ENCODE measurements around the gene GALNT6.
"Not testable (repeated sequence)": the region's sequence is repeated elsewhere in the genome, so short reads cannot be mapped to it uniquely, and the experiment has no call there.

The GALNT6 gene

DNA sequence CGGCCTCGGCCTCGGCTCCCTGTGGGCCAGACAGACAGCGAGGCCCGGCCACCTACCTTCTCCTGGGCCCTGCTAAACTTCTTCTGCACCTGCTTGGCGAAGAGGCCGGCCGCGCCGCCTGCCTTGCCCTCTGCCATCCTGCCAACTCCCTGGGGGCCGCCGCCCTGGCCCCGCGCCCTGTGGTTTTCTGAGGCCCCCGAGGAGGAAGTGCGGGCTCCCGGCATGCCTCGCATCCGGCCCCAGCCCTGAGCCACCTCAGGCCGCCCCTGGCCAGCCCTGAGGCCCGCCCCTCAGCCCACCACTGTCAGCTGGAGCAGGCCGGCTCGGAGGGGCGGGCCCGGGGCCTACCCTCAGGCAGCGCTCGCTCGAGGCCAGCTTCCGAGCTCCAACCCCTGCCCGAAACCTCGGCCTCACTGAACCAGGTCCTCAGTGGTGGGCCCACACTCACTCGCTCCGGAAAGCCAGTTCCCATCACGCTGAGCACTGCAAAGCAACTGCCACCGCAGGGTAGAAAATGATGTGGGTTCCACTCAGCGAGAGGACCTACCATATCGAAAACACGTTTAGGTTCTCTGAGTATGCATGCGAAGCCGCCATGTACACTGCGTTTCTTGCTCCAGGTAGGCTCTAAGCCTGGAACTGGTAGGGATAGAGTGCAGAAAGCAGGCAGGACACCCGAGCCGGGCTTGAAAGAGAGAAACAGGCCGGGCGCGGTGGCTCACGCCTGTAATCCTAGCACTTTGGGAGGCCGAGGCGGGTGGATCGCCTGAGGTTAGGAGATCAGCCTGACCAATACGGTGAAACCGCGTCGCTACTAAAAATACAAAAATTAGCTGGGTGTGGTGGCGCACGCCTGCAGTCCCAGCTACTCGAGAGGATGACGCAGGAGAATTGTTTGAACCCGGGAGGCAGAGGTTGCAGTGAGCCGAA lies 67.0 kb downstream of the GALNT6 start, which contains the start of gene BIN2:
Gene BIN2 (minus strand): TSS at position 209 of the 930 bp plus-strand sequence. CDS start 72 bp downstream, at position 137.
- peak in 13 of 56 donors; percentile 2 to 27 (median 8) for DNase-seq

DNA sequence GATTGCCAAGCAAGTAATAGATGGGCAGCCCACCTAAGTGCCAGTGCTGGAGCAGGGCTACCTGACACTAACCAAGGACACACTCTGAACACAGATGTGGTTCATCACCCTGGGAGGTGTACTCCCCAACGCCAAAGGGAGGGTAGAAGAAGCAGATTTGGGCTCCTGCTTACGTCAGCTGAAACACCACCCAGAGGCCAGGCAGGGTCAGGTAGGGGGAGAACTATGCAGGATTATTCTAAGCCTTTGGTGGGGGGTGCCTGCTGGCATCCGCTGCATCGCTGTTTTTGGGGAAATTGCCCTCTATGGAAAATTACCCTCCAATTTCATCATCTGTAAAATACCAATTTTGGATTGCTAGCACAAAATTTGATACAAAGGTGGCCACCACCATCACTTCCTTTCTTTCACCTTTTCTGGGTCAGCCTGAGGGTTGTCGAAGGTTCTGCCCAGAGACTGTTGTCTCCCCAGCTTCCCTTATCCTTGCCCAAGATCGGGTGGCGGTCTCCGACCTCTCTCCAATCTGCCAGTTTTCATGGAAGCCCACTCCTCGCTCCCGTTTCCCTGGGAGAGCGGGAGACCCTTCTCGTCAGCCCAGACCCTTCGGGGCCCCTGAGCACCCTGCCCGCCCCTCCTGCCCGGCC lies 67.8 kb downstream of the GALNT6 start:
- no peak for DNase-seq

DNA sequence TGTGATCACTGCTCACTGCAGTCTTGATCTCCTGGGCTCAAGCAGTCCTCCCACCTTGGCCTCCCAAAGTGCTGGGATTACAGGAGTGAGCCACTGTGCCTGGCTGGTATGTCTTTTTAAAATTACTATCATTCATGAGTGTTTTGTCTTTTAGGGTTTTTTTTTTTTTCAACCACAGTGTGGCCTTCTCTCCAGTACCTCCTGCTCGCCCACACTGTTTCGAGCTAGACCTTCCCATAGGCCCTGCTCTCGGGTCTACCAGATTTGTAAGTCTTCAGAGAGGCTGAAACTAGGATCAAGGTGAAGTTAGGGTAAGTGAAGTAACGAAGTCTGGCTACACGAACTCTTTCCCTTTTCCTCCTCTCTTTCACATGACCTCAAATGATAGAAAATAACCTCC lies 68.8 kb downstream of the GALNT6 start:
- DNase-seq: no peak

DNA sequence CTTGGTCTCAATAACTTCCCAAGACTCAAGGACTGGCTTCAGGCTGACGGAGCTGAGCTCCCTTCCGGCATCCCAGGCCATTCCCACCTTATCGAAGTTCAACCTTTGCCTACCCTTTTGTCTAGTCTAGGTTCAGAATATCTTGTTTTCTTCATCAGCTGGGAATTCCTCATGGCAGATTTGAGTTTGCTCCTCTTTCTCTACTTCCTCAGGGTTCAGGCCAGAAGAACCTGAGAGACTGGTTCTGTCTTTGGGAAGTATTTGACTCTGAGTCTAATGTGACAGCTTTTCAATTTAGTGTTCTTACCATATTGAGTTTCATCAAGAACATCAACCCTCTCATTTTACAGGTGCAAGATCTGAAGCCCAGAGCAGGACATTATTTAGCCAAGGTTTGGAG lies 69.3 kb downstream of the GALNT6 start:
- DNase-seq: no peak

DNA sequence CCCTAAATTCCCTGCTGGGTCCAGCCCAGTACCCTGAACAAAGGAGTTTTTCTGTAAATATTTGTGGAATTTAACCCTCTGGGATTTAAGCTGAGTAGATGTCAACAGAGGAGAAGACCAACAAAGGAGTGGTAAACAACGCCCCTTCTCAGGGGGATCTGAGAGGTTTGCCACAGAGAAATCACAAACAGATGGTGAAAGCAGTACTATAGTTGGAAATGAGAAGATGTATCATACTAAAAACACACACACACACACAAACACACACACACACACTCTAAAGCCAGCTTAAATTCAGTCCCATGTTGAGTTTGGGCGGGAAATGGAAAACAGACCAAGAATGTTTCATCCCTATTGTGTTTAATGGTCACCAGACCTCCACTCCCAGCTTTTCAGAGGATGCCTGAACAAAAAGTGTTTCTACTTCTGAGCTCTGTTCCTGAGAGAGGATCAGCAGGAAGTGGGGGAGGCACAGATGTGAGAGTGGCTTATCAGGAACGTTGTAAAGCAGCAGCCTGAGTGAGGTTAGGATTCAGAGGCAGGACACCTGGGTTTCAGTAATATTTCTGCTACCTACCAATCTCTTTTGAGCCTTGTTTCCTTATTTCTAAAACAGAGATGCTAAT lies 70.4 kb downstream of the GALNT6 start:
- DNase-seq: no peak

DNA sequence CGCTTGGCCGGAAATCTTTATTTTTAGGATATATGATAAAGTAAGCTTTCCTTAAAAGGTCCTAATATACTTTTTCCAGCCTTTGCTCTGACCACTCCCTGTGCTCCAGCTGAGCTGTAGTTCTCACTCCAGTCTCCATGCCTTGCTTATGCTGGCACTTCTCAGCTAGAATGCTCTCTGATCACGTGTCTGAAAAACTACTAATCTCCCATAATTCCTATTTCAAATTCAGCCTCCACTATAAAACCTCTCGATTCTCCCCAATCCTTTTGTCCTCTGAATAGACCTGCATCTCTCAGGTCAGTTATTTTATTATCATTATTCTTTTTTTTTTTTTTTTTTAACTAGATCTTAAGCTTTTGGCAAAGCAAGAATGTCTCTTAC lies 70.9 kb downstream of the GALNT6 start:
- DNase-seq: no peak

DNA sequence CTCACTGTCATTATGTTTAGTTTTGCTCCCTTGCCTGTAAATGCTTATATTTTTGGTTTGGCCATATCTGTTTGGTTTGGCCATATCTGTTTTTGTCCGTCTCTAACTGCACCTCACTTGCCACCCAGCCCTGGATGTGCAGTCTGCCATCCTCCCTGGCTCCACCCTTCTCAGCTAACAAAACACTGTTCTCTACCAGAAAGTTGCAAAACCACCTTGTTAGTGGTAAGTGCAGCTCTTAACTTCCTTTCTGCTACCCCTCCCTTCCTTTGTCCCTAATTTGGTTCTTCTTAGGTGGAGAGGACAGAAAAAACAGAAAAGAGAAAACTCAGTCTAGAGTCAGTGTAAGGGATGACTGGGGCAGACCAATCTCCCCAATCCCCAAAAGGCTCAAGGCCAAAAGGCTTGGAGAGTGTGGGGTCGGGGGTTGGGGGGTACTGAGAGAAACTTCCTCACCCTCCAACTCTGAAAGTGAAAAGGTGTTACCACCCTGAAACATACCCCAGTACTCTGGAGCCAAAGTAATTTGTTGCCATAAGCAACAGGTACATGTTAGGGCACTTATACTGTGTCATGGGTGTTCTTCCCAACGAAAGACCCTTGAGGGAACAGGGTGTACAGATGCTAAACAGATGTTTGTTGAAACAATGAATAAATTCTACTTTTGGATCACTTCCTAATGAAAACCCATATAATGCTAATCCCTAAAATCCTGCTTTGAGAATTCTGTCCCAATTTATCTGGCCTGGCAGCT lies 72.2 kb downstream of the GALNT6 start:
- DNase-seq: no peak

DNA sequence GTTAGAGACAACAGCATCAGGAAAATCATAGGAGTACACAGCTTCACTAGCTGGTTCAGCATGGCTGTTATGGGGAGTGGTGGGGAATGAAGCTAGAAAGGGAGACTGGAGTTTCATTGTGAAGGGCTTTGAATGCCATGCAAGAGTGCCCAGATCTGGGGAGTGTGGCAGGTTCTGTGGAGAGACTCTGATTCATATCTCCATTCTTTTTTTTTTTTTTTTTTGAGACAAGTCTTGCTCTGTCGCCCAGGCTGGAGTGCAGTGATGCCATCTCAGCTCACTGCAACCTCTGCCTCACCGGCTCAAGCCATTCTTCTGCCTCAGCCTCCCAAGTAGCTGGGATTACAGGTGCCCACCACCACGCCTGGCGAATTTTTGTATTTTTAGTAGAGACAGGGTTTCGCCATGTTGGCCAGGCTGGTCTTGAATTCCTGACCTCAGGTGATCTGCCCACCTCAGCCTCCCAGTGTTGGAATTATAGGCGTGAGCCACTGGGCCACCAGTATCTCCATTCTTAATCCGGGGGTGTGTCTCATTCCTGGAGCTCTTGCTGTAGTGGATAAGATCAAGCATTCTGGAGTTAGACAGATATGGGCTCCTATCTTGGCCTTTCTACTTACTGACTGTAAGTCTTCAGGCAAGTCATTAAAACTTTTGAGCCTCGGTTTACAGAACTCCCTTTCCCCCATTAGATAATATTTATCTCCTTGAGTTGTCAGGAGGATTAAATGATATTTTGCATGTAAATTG lies 73.0 kb downstream of the GALNT6 start:
- not testable (repeated sequence) for DNase-seq

DNA sequence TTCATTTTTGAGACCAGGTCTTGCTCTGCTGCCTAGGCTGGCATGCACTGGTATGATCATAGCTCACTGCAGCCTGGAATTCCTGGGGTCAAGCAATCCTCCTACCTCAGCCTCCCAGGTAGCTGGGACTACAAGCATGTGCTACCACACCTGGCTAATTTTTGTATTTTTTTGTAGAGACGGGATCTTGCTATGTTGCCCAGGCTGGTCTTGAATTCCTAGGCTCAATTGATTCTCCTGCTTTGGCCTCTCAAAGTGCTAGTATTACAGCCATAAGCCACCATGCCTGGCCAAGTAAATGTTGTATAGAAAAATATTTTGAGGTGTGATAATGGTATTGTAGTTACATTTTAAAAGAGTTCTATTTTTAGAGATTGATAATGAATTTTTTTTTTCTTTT lies 79.8 kb downstream of the GALNT6 start:
- no peak for DNase-seq

DNA sequence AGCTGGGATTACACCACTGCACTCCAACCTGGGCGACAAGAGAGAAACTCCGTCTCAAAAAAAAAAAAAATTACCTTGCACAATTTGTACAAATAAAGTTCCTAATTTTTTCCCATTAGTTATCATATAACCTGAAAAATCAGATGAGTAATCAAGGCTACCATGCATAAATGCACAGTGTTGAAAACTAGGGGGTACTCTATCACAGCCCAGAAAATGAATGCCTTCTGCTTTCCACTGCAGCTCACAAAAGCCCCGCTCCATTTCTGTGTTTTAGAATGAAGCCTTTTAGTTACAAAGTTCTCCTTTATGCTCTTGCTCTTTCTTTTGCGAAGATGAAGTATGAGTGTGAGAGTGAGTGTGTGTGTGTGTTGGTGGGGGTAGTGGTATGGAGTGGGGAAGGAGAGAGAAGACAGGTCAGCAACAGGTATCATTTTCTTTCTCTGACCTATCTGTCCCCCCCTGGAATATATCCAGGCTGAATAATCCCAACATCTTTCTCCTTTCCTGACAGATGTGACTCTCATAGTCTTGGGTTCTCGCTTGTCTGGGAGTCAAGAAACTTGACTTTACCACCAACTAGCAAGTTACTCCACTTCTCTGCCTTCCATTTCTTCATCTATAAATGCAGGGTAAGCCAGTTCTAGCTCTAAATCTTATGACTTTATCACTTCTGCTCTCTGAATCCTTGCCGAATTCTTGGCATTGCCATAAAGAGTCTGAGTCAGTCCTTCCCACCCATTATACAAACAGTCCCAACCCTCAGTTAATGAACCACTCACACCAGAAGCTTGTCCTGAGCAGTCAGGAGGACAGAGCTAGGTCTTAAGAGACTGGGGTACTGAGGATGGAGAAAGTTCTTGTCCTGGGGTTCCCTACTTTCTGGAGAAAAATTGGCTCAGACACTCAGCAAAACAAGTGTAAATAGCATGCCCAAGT lies 83.3 kb downstream of the GALNT6 start:
- DNase-seq: no peak

DNA sequence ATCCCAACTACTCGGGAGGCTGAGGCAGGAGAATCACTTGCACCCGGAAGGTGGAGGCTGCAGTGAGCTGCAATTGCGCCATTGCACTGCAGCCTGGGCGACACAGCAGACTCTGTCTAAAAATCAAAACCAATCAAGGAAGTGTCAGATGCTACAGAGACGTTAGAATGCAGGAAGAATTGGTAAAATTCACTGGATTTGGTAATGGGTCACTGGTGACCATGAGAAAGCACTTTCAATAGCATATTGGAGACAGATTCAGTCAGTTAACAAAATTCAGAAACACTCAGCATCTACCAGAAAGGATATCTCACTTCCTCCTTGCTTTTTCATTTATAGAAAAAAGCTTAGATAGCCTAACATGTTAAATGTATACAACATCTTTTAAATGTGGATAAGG lies 84.7 kb downstream of the GALNT6 start:
- DNase-seq: no peak

Data from nucleus accumbens (tissue), 56 donors.